SK-N-SH (cell line): ENCODE results near the gene KRTAP5-2. TPM values are rescaled to one million over a fixed set of nuclear protein-coding genes. Genes with fewer than 3 reads are reported as not detected.

Experiments
- CTCF ChIA-PET: fragments of 300-600, 350-600 bp; formaldehyde crosslinking; extraction: SDS; loops from one replicate; lab custom pipeline; 2021; lab: Yijun Ruan, JAX
- POLR2A ChIA-PET: fragments of 350-600 bp; sonication (Branson Sonifier 250); formaldehyde crosslinking; extraction: SDS; loops from one replicate; lab custom pipeline; 2020; ENCODE audit warnings: antibody characterized with exemption, inconsistent platforms; lab: Yijun Ruan, JAX
- DNase-seq: peaks from one replicate; pipeline ENCODE4 v3.0.0; 2012
- H2AFZ ChIP-seq: fragments of 200-600 bp; sonication (generic); 2 replicates; pipeline ENCODE4 v1.8.1; 2016; ENCODE audit warnings: antibody characterized with exemption, mild to moderate bottlenecking, low read depth
- H3F3A ChIP-seq: fragments of 200-600 bp; sonication (generic); replicated peaks from 2 replicates; pipeline ENCODE3; 2016; ENCODE audit warnings: antibody characterized with exemption, mild to moderate bottlenecking; ENCODE audit not compliant: insufficient read depth
- H3K27ac ChIP-seq, 2 experiments: fragments of 200-500 bp in 1 of 2; fragments of 200-600 bp in 1 of 2; sonication (Bioruptor generic) in 1 of 2; sonication (generic), shearing (Covaris generic) in 1 of 2; 2 replicates each; pipeline versions ENCODE4 v1.5.1 to v1.6.1; 2014 to 2016; ENCODE audit warnings: low read depth in 2 of 2, inconsistent platforms in 1 of 2, low read length in 1 of 2, mild to moderate bottlenecking in 1 of 2, mixed read lengths in 1 of 2
- H3K27me3 ChIP-seq: fragments of 200-600 bp; sonication (generic), shearing (Covaris generic); 2 replicates; pipeline ENCODE4 v1.6.1; 2016; ENCODE audit warnings: mixed run types; ENCODE audit not compliant: insufficient read depth
- H3K36me3 ChIP-seq, 2 experiments: fragments of 200-500 bp in 1 of 2; fragments of 200-600 bp in 1 of 2; sonication (Bioruptor generic) in 1 of 2; sonication (generic) in 1 of 2; replicated peaks in 1 of 2; 2 replicates each; pipeline versions ENCODE3 to v1.5.1; 2014 to 2016; ENCODE audit warnings: low read length in 1 of 2, mild to moderate bottlenecking in 1 of 2; ENCODE audit not compliant: insufficient read depth in 2 of 2, control insufficient read depth in 1 of 2
- H3K4me1 ChIP-seq, 2 experiments: fragments of 200-500 bp in 1 of 2; fragments of 200-600 bp in 1 of 2; sonication (Bioruptor generic) in 1 of 2; sonication (generic), shearing (Covaris generic) in 1 of 2; 2 replicates each; pipeline versions ENCODE4 v1.5.1 to v1.6.1; 2014 to 2016; ENCODE audit warnings: low read depth in 1 of 2, low read length in 1 of 2, mixed run types in 1 of 2; ENCODE audit not compliant: insufficient read depth in 2 of 2, control insufficient read depth in 1 of 2
- H3K4me2 ChIP-seq: fragments of 200-600 bp; sonication (generic), shearing (Covaris generic); 2 replicates; pipeline ENCODE4 v1.6.1; 2017; ENCODE audit warnings: mixed run types
- H3K4me3 ChIP-seq, 2 experiments: fragments of 200-500 bp in 1 of 2; fragments of 200-600 bp in 1 of 2; sonication (Bioruptor generic) in 1 of 2; sonication (generic), shearing (Covaris generic) in 1 of 2; 2 replicates each; pipeline versions ENCODE4 v1.5.1 to v1.8.1; 2014 to 2016; ENCODE audit warnings: low read depth in 2 of 2, inconsistent platforms in 1 of 2, low read length in 1 of 2, mild to moderate bottlenecking in 1 of 2, mixed read lengths in 1 of 2, moderate library complexity in 1 of 2
- H3K79me2 ChIP-seq: fragments of 200-600 bp; sonication (generic); 2 replicates; pipeline ENCODE4 v1.8.1; 2017; ENCODE audit warnings: mild to moderate bottlenecking; ENCODE audit not compliant: insufficient read depth
- H3K9ac ChIP-seq: fragments of 200-600 bp; sonication (generic); 2 replicates; pipeline ENCODE4 v1.6.1; 2017; ENCODE audit warnings: mixed run types
- H3K9me2 ChIP-seq: fragments of 200-600 bp; sonication (generic); 2 replicates; pipeline ENCODE4 v1.6.1; 2017; ENCODE audit warnings: mixed run types
- H3K9me3 ChIP-seq: fragments of 200-600 bp; sonication (generic); 2 replicates; pipeline ENCODE4 v1.6.1; 2017; ENCODE audit warnings: mixed run types, mild to moderate bottlenecking, moderate library complexity
- H4K20me1 ChIP-seq: fragments of 200-600 bp; sonication (generic); 2 replicates; pipeline ENCODE4 v1.6.1; 2017; ENCODE audit warnings: mild to moderate bottlenecking, mixed run types; ENCODE audit not compliant: insufficient read depth
- CHD2 ChIP-seq: fragments of 150-350 bp; IDR thresholded peaks from 2 replicates; pipeline ENCODE4 v1.6.1; 2018; ENCODE audit warnings: low read length; ENCODE audit not compliant: partially characterized antibody
- CTCF ChIP-seq: fragments of 200-600 bp; sonication (generic); IDR thresholded peaks from 2 replicates; pipeline ENCODE4 v1.6.1; 2017; ENCODE audit warnings: antibody characterized with exemption, mild to moderate bottlenecking, moderate library complexity
- GABPA ChIP-seq: IDR thresholded peaks from 2 replicates; pipeline ENCODE4 v1.4.0; 2012; ENCODE audit warnings: low read depth, mild to moderate bottlenecking
- IRF3 ChIP-seq: fragments of 150-350 bp; IDR thresholded peaks from 2 replicates; pipeline ENCODE4 v1.6.1; 2016; ENCODE audit warnings: mild to moderate bottlenecking, low read depth, low read length
- JUND ChIP-seq: IDR thresholded peaks from 2 replicates; pipeline ENCODE4 v1.4.0; 2012
- NRF1 ChIP-seq: IDR thresholded peaks from 2 replicates; pipeline ENCODE4 v1.6.1; 2012; ENCODE audit warnings: low read depth, mild to moderate bottlenecking, low read length
- REST ChIP-seq: IDR thresholded peaks from 2 replicates; pipeline ENCODE4 v1.6.1; 2012; ENCODE audit warnings: mild to moderate bottlenecking, low read depth, low read length, moderate library complexity
- RXRA ChIP-seq: IDR thresholded peaks from 2 replicates; pipeline ENCODE4 v1.4.0; 2012; ENCODE audit warnings: low read depth, mild to moderate bottlenecking, borderline replicate concordance
- SIN3A ChIP-seq: IDR thresholded peaks from 2 replicates; pipeline ENCODE4 v1.6.1; 2012; ENCODE audit warnings: low read depth, mild to moderate bottlenecking, low read length, moderate library complexity, borderline replicate concordance
- TCF12 ChIP-seq: IDR thresholded peaks from 2 replicates; pipeline ENCODE4 v1.4.0; 2012
- TEAD4 ChIP-seq: IDR thresholded peaks from 2 replicates; pipeline ENCODE4 v1.4.0; 2012; ENCODE audit warnings: mild to moderate bottlenecking, borderline replicate concordance; ENCODE audit not compliant: insufficient read depth
- YY1 ChIP-seq: IDR thresholded peaks from 2 replicates; pipeline ENCODE4 v1.4.0; 2012; ENCODE audit warnings: low read depth, mild to moderate bottlenecking
- WGBS: methylation state at CpG from one replicate; pipeline ENCODE4 v1.1.6; 2017; ENCODE audit warnings: low lambda C conversion rate; 5-methylcytosine and 5-hydroxymethylcytosine counted together
- polyA plus RNA-seq, 3 experiments: library from polyadenylated mRNA; depleted of rRNA; stranded (reverse); fragments of >200 nt; gene quantifications; 2 replicates each; pipeline ENCODE4 v1.2.3, GENCODE V29; 2012
- TF ChIP-seq, protein P1 (sequence below): IDR thresholded peaks from 2 replicates; pipeline ENCODE4; 2012

Gene KRTAP5-2
- polyA plus RNA-seq, 1 of the 3 experiments (the other 2 are of a cell fraction): not detected

GRCh38 chr11:1625541-1625940 lies 27.4 kb upstream of the KRTAP5-2 start:
- Histone ChIP-seq H3K79me2 (no peaks in the 10 kb centered on the region), H3K27me3 (peaks cover 1% of the 10 kb centered on the region; the same call in 1 of the 2 replicates), H2AFZ (no peak overlapping the region), H3K9me3 (no peaks in the 10 kb centered on the region), H3K4me1 (peaks cover 0 to 5% of the 10 kb centered on the region in 2 experiments; a peak in 1 of 4 replicates), H3K4me2 (no peak overlapping the region), H3K27ac (no peak overlapping the region), H3K4me3 (no peak overlapping the region), H4K20me1 (no peaks in the 10 kb centered on the region), H3K9ac (no peak overlapping the region), H3K9me2 (no peaks in the 10 kb centered on the region), H3F3A (no peaks in the 10 kb centered on the region), H3K36me3 (no peaks in the 10 kb centered on the region)
- ChIA-PET POLR2A (no interaction called here), CTCF (interaction anchor here (0.9 to 4.2 kb wide), 4 partner anchors 8 to 30 kb away, joined by 3 to 49 read pairs (median 4); no protein-coding TSS in a partner anchor)
- no peak for DNase-seq
- WGBS: 60% methylated on average over 11 of the region's 13 CpGs
- TF ChIP-seq TEAD4 (no peak), SIN3A (no peak), GABPA (no peak), CTCF (no peak), REST (no peak), NRF1 (no peak), RXRA (no peak), TCF12 (no peak), YY1 (no peak), IRF3 (no peak), JUND (no peak), CHD2 (no peak)
- TF ChIP-seq, protein P1, sequence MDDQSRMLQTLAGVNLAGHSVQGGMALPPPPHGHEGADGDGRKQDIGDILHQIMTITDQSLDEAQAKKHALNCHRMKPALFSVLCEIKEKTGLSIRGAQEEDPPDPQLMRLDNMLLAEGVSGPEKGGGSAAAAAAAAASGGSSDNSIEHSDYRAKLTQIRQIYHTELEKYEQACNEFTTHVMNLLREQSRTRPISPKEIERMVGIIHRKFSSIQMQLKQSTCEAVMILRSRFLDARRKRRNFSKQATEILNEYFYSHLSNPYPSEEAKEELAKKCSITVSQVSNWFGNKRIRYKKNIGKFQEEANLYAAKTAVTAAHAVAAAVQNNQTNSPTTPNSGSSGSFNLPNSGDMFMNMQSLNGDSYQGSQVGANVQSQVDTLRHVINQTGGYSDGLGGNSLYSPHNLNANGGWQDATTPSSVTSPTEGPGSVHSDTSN: no peak
